Stimulated activated naive CD8-positive, alpha-beta T cell treated with anti-CD3 and anti-CD28 coated beads, Interleukin-15, Interleukin-2, amounts not matched to agents 100 U/mL and 50 U/mL, for 24 hours (primary cell): ENCODE results near the gene SLC6A3.

Experiments used
- ATAC-seq: fragments of 150-1000 bp; cut with Tn5 transposase; one replicate; pipeline ENCODE4 v1.10.0; 2021
- DNase-seq: peaks from one replicate; pipeline ENCODE4 v3.0.0; 2021

SLC6A3 gene

GRCh38 chr5:1420211-1421195, 24.7 kb downstream of the SLC6A3 start:
- DNase-seq = no peak
- ATAC-seq = no peak

- no peak for DNase-seq
- ATAC-seq = no peak
These were observed 25.6 kb downstream of the SLC6A3 start for GRCh38 chr5:1419476-1420210.

DNA sequence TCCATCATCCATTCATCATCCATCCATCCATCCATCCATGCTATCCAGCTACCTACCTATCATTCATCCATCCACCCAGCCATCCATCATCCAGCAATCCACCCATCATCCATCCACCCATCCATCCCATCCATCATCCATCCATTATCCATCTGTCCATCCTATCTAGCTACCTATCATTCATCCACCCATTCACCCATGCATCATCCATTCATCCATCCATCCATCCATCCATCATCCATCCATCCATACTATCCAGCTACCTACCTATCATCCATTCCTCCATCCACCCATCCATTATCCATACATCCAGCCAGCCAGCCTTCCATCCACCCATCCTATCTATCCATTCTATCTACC, 26.3 kb downstream of the SLC6A3 start:
- ATAC-seq (no peak), DNase-seq (no peak)

DNA sequence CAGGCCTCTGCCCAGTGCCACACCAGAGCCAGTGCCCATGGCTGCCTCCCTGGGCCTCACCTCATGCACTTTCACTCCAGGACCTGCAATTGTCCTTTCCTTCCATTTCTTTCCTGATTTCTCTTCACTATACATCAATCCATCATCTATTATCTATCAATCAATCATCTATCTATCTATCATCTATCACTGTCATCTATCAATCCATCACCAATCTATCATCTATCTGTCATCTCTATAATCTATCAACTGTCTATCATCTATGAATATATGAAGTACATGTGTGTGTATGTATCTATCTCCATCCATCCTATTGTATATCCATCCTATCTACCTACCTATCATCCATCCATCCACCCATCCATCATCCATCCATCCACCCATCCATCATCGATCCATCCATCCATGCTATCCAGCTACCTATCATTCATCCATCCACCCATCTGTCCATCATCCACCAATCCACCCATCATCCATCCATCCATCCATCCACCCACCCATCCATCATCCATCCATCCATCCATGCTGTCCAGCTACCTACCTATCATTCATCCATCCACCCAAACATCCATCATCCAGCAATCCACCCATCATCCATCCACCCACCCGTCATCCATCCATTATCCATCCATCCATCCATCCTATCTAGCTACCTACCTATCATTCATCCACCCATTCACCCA, 26.9 kb downstream of the SLC6A3 start:
- ATAC-seq = no peak
- no peak for DNase-seq

DNA sequence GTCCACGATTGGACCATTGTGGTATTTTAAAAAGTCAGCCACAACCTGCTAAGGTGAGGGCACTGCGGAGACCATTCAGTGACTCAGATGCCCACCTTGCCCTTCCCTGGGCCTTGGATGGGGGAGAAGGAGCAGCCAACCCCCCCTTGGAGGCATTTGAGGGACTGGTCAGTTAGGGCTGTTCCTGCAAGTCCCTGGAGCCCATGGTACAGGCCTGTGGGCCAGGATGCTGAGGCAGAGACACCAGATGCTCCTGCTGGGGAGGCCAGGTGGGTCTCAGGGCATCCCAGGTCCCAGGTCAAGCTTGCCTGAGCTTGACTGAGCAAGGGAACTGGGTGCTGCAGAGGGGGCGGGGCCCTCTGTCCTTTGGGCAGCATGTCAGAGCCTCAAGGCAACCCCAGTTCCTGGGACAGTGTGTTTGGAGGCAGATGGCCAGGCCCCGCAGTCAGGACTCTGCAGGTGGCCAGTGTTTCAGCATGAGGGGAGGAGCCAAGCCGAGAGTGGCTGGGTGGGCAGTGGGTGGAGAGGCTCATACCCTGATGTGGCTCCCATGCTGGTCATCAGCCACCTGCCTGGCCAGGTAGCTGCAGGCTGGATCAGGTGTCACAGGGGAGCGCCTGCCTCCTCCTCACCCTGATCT, 27.5 kb downstream of the SLC6A3 start:
- DNase-seq = no peak
- ATAC-seq = no peak

GRCh38 chr5:1416856-1417469, 28.3 kb downstream of the SLC6A3 start:
- ATAC-seq (no peak), DNase-seq (no peak)

- ATAC-seq (no peak), DNase-seq (no peak)
These were observed 29.4 kb downstream of the SLC6A3 start for GRCh38 chr5:1415626-1416360.

GRCh38 chr5:1415059-1415425, 30.2 kb downstream of the SLC6A3 start:
- ATAC-seq (no peak), DNase-seq (no peak)

DNA sequence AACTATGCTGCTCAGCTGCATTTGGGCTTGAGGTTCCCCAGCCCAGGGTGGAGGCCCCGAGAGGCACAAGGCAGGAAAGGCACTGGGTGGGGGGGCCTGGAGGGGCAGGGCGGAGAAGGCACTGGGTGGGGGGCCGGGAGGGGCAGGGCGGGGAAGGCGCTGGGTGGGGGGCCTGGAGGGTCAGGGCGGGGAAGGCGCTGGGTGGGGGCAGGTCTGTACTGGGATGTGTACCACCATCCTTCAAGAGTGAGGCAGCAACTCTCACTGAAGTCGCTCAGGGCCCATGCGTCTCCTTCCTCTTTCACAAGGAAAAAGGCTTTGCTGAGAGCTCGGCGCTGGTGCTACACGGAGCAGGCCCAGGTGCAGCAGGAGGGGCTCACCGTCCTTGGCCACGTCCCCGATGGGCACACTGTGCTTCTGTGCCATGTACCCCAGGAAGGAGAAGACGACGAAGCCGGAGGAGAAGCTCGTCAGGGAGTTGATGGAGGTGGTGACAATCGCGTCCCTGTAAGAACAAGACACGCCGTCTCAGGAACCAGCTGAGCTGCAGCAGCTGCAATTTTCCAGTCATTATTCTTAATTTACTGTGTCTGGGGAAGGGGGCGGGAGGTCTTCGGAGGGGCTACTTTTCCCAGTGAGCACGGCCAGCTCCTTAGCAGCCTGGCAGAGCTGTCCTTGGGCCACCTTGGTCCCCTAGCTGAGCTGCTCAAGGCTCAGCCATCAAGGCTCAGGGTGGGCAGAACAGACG, 30.8 kb downstream of the SLC6A3 start:
- ATAC-seq (no peak), DNase-seq (no peak)

DNA sequence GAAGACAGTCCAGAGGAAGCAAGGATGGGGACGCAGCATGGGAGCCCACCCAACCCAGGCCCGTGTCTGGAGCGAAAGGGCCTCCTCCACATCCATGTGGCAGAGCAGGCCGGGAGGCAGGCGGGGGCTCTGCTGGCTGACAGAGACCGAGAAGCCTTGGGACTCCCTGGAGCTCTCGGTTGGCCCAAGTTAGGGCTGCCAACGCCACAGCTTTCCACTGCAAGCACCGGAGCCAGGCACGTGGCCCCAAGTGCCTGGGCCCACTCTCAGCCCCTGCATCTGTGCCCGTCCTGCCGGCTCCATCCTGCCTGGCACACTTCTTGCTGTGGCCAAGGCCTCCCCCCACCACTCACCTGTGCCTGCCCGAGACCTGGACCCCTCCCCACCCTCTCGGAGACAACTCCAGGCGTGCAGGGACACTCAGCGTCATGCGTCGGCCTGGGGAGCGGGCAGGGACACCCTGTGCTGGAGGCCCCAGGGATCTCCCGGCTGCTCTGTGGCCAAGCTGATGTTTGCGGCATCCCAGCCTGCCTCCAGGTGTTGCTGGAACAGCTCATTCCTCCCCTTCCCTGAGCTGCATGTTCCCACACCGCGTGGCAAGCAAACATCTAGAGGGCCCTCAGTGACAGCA, 31.5 kb downstream of the SLC6A3 start:
- no peak for ATAC-seq
- no peak for DNase-seq

DNA sequence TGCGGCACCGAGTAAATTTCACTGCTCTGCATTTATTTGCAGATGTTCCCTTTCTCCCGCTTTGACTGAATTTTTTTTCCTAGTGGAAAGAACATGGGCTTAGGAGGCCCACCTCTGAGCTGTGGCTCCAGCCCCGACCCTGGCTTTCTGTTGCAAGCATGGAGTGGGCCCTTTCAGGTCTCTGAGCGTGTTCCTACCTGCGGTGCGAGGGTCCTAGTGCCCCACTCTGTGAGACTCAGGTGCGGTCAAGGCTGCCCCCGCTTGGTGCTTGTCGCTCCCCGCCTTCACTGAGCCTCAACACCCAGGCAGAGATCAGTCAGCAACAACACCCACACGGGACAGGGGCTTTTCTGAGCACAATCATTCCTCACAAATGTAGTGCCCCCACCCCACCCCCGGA, 32.0 kb downstream of the SLC6A3 start:
- no peak for DNase-seq
- ATAC-seq = no peak

DNA sequence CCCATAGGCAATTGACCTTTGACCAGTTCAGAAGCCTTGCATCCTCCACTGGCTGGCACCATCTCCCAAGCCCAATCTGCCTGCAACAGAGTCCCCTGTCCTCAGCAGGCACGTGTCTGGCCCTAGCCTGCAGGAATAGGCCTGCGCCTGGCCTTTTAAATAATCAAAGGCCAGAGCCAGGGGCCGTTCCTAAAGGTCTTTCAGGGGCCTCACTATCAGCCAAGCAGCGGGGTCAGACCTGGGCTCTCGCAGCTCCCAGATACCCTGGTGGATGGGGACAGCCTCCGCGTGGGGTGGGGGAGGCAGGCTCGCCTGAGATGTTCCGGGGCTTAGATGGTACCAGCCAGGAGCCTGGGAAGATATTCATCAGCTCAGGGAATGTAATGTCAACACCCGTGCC, 32.6 kb downstream of the SLC6A3 start:
- DNase-seq (no peak), ATAC-seq (no peak)

GRCh38 chr5:1412163-1412562, 33.1 kb downstream of the SLC6A3 start:
- ATAC-seq = no peak

GRCh38 chr5:1411099-1411498, 34.1 kb downstream of the SLC6A3 start:
- DNase-seq (no peak), ATAC-seq (no peak)

More at GRCh38 chr5:1412163-1412562, 33.1 kb downstream of the SLC6A3 start:
- no peak for DNase-seq

DNA sequence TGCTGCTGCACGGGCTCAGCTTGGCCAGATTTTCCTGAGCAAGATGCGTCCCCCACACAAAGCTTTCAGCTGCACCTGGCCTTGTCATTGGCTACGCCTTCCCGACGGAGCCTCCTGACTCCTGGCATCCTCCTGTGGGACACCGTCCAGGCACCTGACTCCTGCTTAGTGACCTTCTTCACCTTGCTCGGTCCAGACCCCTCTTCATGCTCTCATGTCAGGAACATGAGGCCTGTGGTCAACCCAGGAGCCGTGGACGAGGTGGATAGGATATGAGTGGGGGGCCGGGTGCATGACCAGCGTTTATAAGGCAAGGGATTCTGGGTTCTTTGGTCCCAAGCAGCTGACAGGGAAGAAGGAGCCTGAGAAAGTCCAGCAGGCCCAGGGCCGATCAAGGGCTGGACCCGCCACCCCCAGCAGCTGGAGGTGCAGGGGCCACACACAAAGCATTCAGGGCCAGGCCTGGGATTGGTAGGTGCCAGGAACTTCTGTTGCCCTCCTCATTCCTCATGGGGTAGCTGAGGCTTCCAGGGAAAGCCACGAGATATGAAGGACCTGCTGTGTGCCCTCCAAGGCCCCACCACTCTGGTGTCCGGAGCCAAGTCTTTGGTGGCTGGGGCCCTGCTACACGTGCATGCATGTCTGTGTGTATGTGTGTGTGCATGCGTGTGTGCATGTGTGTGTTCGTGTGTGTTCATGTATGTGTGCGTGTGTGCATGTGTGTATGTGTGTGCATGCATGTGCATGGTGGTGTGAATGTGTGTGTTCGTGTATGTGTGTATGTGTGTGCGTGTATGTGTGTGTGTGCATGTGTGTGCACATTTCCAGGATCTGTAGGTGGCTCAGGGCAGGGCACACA, 34.9 kb downstream of the SLC6A3 start:
- ATAC-seq (no peak), DNase-seq (no peak)

DNA sequence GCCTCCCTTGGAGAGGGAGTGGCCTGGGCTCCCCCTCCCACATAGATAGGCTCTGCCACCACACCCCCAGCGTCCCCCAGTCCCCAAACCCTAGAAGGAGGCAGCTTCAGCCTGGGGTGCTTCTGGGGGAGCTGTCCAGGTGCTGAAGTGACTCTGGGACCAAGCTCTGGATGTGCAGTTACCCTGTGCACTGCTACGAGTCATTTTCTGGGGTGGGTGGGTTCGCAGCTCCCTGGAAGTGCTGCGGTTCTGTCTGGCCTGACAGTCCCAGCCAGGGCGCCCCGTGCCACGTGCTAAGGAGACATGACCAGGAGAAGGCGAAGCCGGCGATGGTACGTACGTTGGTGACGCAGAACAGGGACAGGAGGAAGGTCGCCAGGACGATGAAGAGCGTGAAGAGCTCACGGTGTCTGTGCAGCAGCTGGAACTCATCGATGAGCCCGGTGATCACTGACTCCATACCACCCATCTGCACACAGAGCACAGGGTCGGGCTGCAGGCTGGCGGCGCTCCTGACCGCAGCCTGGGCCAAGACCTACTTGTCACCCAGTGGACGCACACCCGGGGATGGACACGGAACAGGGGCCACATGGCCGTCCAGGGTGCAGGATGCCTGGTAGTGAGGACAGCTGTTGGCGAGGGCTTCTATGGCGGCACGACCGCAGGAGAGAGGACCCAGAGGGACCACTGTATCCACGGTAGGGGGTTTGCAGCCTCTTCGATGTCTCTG, 35.7 kb downstream of the SLC6A3 start:
- ATAC-seq (no peak), DNase-seq (peak; percentile 24)

DNA sequence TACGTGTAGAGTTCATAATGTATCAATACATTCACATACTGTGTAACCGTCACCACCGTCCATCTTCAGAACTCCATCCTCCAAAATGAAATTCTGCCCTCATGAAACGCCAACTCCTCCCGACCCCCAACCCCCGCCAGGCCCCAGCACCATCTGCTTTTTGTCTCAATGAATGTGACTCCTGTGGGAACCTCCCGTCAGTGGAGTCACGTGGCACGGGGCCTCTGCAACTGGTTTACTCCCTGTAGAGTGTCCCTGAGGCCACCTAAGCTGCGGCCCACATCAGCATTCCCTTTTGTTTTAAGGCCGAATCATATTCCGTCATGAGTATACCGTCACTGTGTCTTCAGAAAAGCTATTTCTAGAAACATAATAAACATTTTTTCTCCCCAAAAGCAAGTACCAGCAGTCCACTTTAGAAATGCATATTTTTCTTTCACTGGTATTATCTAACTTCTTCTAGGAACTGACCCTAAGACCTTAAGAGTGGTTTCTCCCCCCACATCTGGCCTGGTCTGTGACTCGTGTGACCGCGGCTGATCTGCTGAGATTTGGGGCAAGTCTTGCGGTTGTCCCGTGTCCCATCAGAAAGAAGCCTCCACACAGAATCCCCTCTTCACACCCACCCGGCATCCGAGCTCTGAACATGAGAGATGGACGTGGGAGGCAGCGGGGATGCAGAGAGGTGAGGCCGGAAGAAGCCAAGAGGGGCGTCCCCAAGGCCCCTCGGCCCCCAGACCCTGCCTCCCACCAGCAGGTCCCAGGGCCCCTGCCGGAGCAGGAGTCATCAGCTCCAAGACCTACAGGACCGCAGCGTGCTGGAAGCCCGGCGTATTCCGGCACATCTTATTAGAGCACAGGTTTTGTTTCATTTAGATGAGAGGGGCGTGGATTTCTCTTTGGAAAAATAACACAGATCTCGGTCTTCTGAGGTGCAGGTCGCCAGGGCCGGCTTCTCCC, 38.3 kb downstream of the SLC6A3 start:
- ATAC-seq = no peak
- DNase-seq = no peak
